ENCODE results near the gene EPB41L2.

Gene EPB41L2

GRCh38 chr6:131061041-131061750 is 1.8 kb downstream of the EPB41L2 start:
- no peak for DNase-seq

- DNase-seq: no peak
These were observed 2.7 kb downstream of the EPB41L2 start for GRCh38 chr6:131060311-131060710.

GRCh38 chr6:131059486-131059885 is 3.6 kb downstream of the EPB41L2 start:
- DNase-seq: no peak

GRCh38 chr6:131058236-131058635 is 4.8 kb downstream of the EPB41L2 start:
- no peak for DNase-seq

GRCh38 chr6:131054392-131055250 is 8.4 kb downstream of the EPB41L2 start:
- no peak for DNase-seq

- no peak for DNase-seq
These were observed 9.4 kb downstream of the EPB41L2 start for GRCh38 chr6:131053546-131054240.

GRCh38 chr6:131052181-131052580 is 10.9 kb downstream of the EPB41L2 start:
- no peak for DNase-seq

GRCh38 chr6:131051341-131051740 is 11.7 kb downstream of the EPB41L2 start:
- DNase-seq: no peak

GRCh38 chr6:131049608-131050007 is 13.4 kb downstream of the EPB41L2 start:
- no peak for DNase-seq

- no peak for DNase-seq
These were observed 14.0 kb downstream of the EPB41L2 start for GRCh38 chr6:131048933-131049515.

- no peak for DNase-seq
These were observed 14.6 kb downstream of the EPB41L2 start for GRCh38 chr6:131048459-131048858.

- DNase-seq: no peak
These were observed 17.9 kb downstream of the EPB41L2 start for GRCh38 chr6:131045139-131045538.

GRCh38 chr6:131043902-131044447 is 19.1 kb downstream of the EPB41L2 start:
- DNase-seq: no peak

- DNase-seq: no peak
These were observed 20.4 kb downstream of the EPB41L2 start for GRCh38 chr6:131042664-131043063.

- no peak for DNase-seq
These were observed 21.2 kb downstream of the EPB41L2 start for GRCh38 chr6:131041814-131042213.

- DNase-seq: no peak
These were observed 22.2 kb downstream of the EPB41L2 start for GRCh38 chr6:131040866-131041265.

GRCh38 chr6:131039345-131039680 is 23.7 kb downstream of the EPB41L2 start:
- DNase-seq: no peak

GRCh38 chr6:131038597-131039344 is 24.3 kb downstream of the EPB41L2 start:
- no peak for DNase-seq

GRCh38 chr6:131037194-131037897 is 25.7 kb downstream of the EPB41L2 start:
- DNase-seq: no peak

- DNase-seq: no peak
These were observed 26.4 kb downstream of the EPB41L2 start for GRCh38 chr6:131036601-131037000.

- no peak for DNase-seq
These were observed 26.9 kb downstream of the EPB41L2 start for GRCh38 chr6:131036143-131036542.

- DNase-seq: no peak
These were observed 27.5 kb downstream of the EPB41L2 start for GRCh38 chr6:131035582-131035981.
